Measurements from ENCODE around the gene DHX8.
"Not testable (repeated sequence)": the region's sequence is repeated elsewhere in the genome, so short reads cannot be mapped to it uniquely, and the experiment has no call there.

Gene DHX8

DNA sequence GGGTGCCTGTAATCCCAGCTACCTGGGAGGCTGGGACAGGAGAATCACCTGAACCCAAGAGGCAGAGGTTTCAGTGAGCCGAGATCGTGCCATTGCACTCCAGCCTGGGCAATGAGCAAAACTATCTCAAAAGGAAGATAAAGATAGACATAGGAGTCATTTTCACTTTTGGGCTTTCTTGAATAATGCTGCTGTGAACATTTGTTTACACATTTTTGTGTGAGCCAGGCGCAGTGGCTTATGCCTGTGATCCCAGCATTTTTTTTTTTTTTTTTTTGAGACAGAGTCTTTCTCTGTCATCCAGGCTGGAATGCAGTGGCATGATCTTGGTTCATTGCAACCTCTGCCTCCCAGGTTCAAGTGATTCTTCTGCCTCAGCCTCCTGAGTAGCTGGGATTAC lies 27.4 kb downstream of the DHX8 start:
- H3K9me3 Mint-ChIP-seq; DNase-seq (ENCODE audit: low spot score in 2 of 2); H3K27me3 Mint-ChIP-seq; H3K4me3 Mint-ChIP-seq; ATAC-seq (replicated peaks; ENCODE audit: extremely low read depth, poor library complexity, severe bottlenecking); H3K27ac Mint-ChIP-seq (ENCODE audit: low read depth); H3K4me1 Mint-ChIP-seq: not testable (repeated sequence)
- peaks cover 75% of the 10 kb centered on the region for H3K36me3 Mint-ChIP-seq (ENCODE audit: insufficient read depth)

DNA sequence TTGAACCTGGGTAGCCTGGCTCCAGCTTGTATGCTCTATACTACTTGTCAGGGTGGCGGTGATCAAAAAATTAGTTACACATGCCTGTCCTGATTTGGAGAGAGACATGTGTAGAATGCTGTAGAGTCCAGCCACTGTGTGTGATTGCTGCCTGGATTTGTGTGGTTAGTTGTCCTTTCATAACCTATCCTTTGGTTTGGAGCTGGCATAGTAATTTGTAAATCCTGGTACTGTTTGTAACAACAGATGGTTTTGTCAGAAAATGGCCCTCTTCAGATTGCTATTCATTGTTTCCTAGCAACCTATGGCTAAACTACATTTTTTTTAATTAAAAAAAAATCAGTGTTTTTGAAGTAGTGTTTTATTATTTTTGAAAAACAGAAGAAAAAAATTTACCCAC lies 31.9 kb downstream of the DHX8 start:
- ATAC-seq (replicated peaks; ENCODE audit: extremely low read depth, poor library complexity, severe bottlenecking) (no peak), DNase-seq (ENCODE audit: low spot score in 2 of 2) (no peak)
- peaks cover 8% of the 10 kb centered on the region for H3K4me1 Mint-ChIP-seq
- H3K36me3 Mint-ChIP-seq (ENCODE audit: insufficient read depth) = peaks cover 74% of the 10 kb centered on the region
- no peak overlapping the region for H3K27ac Mint-ChIP-seq (ENCODE audit: low read depth)
- H3K27me3 Mint-ChIP-seq = no peaks in the 10 kb centered on the region
- H3K4me3 Mint-ChIP-seq = no peak overlapping the region
- no peaks in the 10 kb centered on the region for H3K9me3 Mint-ChIP-seq

DNA sequence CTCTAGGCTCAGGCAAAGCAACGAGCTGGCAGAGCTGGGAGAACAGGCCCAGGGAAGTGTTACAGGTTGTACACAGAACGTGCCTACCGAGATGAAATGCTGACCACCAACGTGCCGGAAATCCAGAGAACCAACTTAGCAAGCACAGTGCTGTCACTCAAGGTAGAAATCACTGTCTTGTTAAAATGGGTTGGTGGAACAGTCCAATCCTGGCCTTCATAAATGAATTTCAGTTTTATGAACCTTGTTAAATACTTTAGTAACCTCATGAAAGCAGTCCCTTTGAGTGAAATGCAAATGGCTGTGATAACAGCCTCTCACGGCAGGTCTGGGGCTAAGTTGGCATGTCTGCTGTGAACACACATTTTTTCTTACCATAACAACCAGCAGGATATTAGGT lies 33.4 kb downstream of the DHX8 start:
- DNase-seq (ENCODE audit: low spot score in 2 of 2) = no peak
- Mint-ChIP-seq H3K27ac (ENCODE audit: low read depth) (no peak overlapping the region), H3K9me3 (no peaks in the 10 kb centered on the region), H3K36me3 (ENCODE audit: insufficient read depth) (peaks cover 79% of the 10 kb centered on the region), H3K4me1 (peaks cover 10% of the 10 kb centered on the region), H3K4me3 (no peak overlapping the region), H3K27me3 (no peaks in the 10 kb centered on the region)
- ATAC-seq (replicated peaks; ENCODE audit: extremely low read depth, poor library complexity, severe bottlenecking) = no peak

DNA sequence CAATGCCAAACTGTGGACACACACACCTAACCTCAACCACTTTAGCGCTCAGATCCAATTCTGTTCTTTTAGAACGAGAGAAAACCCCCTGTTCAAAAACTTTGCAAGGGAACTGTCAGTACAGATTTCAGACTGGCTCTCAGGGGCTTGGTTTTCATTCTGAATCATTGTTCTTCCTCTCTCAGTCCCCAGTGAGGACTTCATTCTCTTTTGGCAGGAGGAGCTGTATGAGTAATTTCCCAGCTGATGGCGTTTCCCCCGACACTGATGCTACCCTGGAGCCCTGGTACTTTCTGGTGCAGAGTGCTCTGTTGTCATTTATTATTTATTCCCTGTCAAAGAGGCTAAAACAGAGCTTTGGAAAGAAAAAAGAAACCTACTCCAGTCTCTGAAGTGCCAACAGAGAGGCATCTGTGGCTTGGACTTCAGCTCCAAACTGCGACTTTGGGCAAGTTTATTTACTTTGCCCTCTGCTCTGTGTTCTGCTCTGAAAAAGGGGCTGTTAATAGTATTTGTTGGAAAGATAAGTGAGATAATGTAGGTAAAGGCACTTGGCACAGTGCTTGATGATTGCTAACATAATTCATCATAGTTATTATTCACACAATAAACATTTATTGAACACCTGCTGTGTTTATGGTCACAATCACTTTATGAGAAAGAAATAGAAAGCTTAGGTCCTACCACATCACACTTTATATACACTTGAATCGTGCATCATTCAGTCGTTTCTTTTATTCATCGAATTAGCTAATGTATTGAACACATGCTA lies 34.0 kb downstream of the DHX8 start:
- Mint-ChIP-seq H3K4me3 (no peak overlapping the region), H3K27ac (ENCODE audit: low read depth) (no peak overlapping the region), H3K27me3 (no peaks in the 10 kb centered on the region), H3K4me1 (peaks cover 10% of the 10 kb centered on the region), H3K9me3 (no peaks in the 10 kb centered on the region), H3K36me3 (ENCODE audit: insufficient read depth) (peaks cover 80% of the 10 kb centered on the region)
- ATAC-seq (replicated peaks; ENCODE audit: extremely low read depth, poor library complexity, severe bottlenecking) (no peak), DNase-seq (ENCODE audit: low spot score in 2 of 2) (no peak)

DNA sequence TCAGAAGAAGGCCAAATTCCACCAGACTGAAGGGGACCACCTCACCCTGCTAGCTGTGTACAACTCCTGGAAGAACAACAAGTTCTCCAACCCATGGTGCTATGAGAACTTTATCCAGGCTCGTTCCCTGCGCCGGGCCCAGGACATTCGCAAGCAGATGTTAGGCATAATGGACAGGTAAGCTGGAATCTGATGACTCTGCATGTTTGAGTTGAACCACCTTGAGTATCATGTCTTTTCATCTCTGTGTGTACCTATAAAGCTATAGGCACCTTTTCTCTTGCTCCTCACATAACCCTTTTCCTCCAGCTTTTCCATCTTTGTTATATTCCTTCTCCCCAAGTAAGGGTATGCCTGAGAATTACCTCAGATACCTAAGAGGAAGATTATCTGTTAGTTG lies 37.6 kb downstream of the DHX8 start:
- no peak overlapping the region for H3K27ac Mint-ChIP-seq (ENCODE audit: low read depth)
- H3K4me3 Mint-ChIP-seq = no peak overlapping the region
- DNase-seq (ENCODE audit: low spot score in 2 of 2) (no peak), ATAC-seq (replicated peaks; ENCODE audit: extremely low read depth, poor library complexity, severe bottlenecking) (no peak)
- H3K4me1 Mint-ChIP-seq = peaks cover 10% of the 10 kb centered on the region
- no peaks in the 10 kb centered on the region for H3K9me3 Mint-ChIP-seq
- peaks cover 83% of the 10 kb centered on the region for H3K36me3 Mint-ChIP-seq (ENCODE audit: insufficient read depth)
- H3K27me3 Mint-ChIP-seq = no peaks in the 10 kb centered on the region

DNA sequence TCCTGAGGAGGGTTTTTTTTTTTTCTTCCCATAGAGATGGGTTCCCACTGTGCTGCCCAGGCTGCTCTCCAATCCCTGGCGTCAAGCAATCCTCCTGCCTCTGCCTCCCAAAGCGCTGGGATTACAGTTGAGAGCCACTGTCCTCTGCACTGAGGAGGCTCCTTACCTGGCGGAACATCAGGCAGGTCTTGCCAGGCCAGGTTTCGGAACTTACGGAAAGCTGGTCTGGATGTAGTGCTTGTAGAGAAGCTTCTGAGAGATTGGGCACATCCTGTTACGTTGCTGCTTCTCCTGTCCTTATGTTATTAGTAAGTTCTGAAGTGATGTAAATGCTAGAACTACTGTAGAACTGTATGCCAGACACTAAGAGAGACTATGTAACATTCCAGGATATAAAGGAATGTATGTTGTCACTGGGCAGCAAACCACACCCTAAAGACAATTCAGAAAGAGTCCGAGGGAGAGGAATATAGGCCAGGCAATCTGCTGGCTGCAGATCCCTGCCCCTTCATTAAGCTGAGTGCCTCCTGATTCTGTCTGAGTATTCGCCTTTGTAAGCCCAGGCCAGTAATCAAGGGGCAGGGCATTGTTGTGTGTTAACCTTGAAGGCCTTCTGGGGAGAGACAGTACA lies 41.3 kb downstream of the DHX8 start:
- H3K27me3 Mint-ChIP-seq = no peaks in the 10 kb centered on the region
- DNase-seq (ENCODE audit: low spot score in 2 of 2) (no peak), ATAC-seq (replicated peaks; ENCODE audit: extremely low read depth, poor library complexity, severe bottlenecking) (no peak)
- H3K36me3 Mint-ChIP-seq (ENCODE audit: insufficient read depth) = peaks cover 53% of the 10 kb centered on the region
- H3K4me3 Mint-ChIP-seq = no peak overlapping the region
- H3K9me3 Mint-ChIP-seq = no peaks in the 10 kb centered on the region
- no peak overlapping the region for H3K27ac Mint-ChIP-seq (ENCODE audit: low read depth)
- peaks cover 9% of the 10 kb centered on the region for H3K4me1 Mint-ChIP-seq

DNA sequence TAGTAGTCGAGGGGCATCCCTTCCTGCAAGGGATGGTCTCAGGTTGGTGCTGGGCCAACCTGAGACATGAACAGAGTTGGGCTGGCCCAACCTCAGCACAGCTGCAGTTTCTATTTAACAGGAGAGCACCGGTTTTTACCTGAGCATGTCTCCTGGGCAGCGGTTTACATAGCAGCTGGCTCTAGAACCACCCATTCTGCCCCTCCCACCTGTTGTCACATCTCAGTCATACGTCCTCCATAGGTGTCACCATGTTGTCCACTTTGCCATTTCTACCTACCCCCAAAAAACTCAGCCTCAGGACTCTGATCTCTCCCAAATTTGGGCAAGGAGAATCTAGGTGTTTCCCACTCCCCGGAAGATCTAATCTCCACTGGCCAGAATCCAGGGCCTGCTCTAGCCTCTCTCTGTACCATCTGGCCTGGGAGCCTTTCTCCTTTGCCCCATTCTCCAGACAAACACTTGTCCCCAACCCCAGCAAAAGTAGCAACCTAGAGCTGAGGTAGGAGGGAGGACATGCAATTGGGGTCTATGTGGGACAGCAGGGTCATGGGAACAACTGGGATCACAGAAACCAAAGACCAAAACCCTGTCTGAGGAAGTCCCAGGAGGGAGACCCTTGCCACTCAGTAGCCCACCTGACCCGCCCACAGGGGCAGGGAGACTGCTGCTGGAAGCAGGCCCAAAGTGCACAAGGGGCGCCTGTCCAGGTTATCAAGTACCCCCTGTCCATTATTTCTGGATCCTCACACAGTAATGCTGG lies 43.3 kb downstream of the DHX8 start:
- peak overlapping the region; percentile 46 for H3K27ac Mint-ChIP-seq (ENCODE audit: low read depth)
- peaks cover 36% of the 10 kb centered on the region for H3K36me3 Mint-ChIP-seq (ENCODE audit: insufficient read depth)

DNA sequence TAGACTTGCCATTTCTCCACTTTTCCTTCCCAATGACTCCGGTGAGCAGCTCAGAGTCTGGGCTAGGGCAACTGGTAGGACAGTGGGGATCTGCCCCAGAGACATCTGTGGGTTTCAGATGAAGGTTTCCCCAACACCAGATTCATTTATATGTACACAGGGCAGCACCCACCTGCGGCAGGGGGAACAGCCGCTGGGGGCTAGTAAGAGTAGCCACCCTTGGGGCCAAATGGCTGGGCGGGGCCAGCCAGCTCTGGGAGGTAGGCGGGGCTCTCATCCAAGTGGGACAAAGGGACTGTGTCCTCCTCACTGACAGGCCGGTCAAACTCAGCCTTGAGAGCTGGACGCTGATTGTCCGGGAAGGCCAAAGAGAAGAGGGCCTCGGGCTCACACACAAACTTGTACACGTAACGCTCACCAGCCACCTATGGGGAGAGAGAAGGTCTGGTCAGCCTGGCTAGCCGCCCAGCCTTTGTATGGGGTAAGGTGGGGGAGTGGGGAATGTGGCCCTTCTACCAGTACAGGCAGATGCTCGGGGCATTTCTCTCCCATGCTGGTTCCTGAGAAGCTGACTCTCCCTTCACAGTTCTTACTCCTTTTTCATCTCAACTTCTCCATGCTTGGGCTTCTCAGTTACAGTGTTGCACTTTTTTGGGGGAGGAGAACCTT lies 44.7 kb downstream of the DHX8 start:
- Mint-ChIP-seq H3K9me3 (no peaks in the 10 kb centered on the region), H3K27me3 (no peaks in the 10 kb centered on the region), H3K36me3 (ENCODE audit: insufficient read depth) (peaks cover 23% of the 10 kb centered on the region), H3K27ac (ENCODE audit: low read depth) (no peak overlapping the region), H3K4me1 (peaks cover 5% of the 10 kb centered on the region), H3K4me3 (no peak overlapping the region)
- ATAC-seq (replicated peaks; ENCODE audit: extremely low read depth, poor library complexity, severe bottlenecking) (no peak), DNase-seq (ENCODE audit: low spot score in 2 of 2) (no peak)

More for the DNA sequence above, 43.3 kb downstream of the DHX8 start:
- Mint-ChIP-seq H3K27me3 (no peaks in the 10 kb centered on the region), H3K9me3 (no peaks in the 10 kb centered on the region), H3K4me1 (peaks cover 5% of the 10 kb centered on the region), H3K4me3 (no peak overlapping the region)
- ATAC-seq (replicated peaks; ENCODE audit: extremely low read depth, poor library complexity, severe bottlenecking) (no peak), DNase-seq (ENCODE audit: low spot score in 2 of 2) (no peak)

DNA sequence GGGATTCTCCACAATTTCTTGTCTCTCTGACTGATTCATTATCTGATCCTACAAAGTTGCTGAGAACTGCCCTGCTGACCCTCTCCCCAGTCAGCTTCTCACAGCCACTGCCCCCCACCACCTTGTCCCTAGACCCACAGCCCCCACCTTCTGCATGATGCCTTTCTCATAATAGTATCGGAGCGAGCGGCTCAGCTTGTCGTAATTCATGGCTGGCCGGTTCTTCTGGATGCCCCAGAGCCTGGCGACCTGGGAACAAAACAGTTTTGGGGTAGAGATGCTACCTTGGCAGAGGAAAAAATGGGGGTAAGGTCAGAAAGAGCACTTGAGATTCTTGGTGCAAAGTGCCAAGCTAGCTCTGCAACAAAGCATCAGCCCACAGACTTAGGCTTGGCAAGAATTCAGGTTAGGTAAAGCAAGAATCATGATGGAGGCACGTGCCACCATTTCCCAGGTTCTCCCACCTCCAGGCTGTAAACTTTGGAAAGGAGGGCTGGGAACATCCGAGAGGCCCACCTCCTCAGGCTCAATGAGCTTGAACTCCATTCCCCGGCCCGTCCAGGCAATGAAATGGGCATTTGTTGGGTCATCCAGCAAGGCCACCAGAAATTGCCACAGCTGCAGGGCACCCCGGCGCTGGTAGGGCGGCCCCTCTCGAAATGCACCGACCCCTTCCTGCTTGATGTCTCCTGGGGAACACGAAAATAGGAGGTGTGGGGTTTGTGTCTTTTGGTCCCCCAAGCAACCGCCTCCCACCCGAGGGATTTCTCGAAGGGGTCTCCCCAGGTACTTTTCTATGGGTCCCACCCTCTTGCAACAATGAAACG lies 45.4 kb downstream of the DHX8 start:
- Mint-ChIP-seq H3K27ac (ENCODE audit: low read depth) (no peak overlapping the region), H3K4me3 (no peak overlapping the region), H3K36me3 (ENCODE audit: insufficient read depth) (peaks cover 19% of the 10 kb centered on the region), H3K4me1 (peaks cover 5% of the 10 kb centered on the region), H3K27me3 (no peaks in the 10 kb centered on the region), H3K9me3 (no peaks in the 10 kb centered on the region)
- DNase-seq (ENCODE audit: low spot score in 2 of 2) (no peak), ATAC-seq (replicated peaks; ENCODE audit: extremely low read depth, poor library complexity, severe bottlenecking) (no peak)

DNA sequence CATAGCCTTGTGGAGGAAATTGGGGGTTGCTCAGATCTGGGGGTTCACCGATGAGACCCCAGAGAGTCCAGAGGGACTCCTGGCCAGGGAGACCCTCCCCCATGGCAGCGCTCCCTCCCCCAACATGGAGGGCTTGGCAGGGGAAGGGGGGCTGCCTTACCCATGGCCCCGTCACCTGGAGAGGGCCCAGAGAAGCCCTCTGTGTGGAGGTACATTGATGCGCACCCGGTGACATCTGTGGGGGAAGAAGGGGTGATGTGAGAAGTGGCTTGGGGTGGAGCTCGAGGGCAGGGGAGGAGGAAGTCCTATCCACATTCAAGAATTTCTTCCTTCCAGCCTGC lies 46.1 kb downstream of the DHX8 start:
- H3K4me1 Mint-ChIP-seq = peaks cover 5% of the 10 kb centered on the region
- H3K4me3 Mint-ChIP-seq = no peak overlapping the region
- DNase-seq (ENCODE audit: low spot score in 2 of 2) = no peak
- peaks cover 12% of the 10 kb centered on the region for H3K36me3 Mint-ChIP-seq (ENCODE audit: insufficient read depth)
- no peaks in the 10 kb centered on the region for H3K27me3 Mint-ChIP-seq
- H3K9me3 Mint-ChIP-seq = no peaks in the 10 kb centered on the region
- ATAC-seq (replicated peaks; ENCODE audit: extremely low read depth, poor library complexity, severe bottlenecking) = no peak
- no peak overlapping the region for H3K27ac Mint-ChIP-seq (ENCODE audit: low read depth)

DNA sequence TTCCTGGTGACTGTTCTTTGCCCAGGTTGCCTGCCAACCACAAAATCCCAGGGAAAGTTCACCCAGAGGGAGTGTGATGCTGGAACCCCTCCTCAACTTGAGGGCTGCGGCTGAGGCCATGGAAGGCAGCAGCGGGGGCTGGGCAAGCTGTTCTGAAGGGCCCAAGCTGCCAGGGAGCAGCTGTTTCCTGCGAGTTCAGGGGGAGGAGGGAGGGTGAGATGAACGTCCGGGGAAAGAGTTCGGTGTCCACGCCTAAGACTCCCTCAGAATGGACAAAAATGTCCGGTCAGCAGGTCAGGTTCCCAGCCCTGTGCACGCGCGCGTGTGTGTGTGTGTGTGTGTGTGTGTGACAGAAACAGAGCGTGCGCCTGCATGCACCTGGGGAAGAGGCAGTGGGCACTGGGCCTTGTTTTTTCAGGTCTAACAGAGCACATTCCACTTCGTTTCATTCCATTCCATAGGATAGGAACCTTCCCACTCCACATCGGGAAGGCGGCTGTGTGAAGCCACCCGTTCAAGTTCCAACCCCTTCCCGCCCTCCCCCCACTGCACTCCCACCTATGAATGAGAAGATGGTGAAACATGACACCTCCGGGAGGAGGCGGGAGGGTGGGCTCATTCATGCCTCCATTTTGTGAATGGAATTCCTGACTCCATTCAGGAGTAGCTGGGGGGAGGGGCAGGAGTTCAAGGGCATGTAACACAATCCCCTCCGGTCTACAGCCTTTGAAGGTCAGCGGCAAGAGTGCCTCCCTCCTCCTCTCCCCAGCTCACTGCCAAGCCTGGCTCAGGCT lies 46.7 kb downstream of the DHX8 start:
- no peaks in the 10 kb centered on the region for H3K9me3 Mint-ChIP-seq
- H3K27ac Mint-ChIP-seq (ENCODE audit: low read depth) = no peak overlapping the region
- ATAC-seq (replicated peaks; ENCODE audit: extremely low read depth, poor library complexity, severe bottlenecking) = no peak
- H3K27me3 Mint-ChIP-seq = no peaks in the 10 kb centered on the region
- DNase-seq (ENCODE audit: low spot score in 2 of 2) = no peak
- peaks cover 5% of the 10 kb centered on the region for H3K4me1 Mint-ChIP-seq
- peaks cover 8% of the 10 kb centered on the region for H3K36me3 Mint-ChIP-seq (ENCODE audit: insufficient read depth)
- H3K4me3 Mint-ChIP-seq = no peak overlapping the region
